MCF 10A (cell line): ENCODE measurements around the gene CIBAR2. TPM values are rescaled to one million over a fixed set of nuclear protein-coding genes. Genes with fewer than 3 reads are reported as not detected.

ENCODE experiments used
- BruUV-seq: library from RNA; stranded (reverse); fragments of 400-500 nt; replicated peaks from 2 replicates; lab custom pipeline; 2021; lab: Mats Ljungman, UMichigan
- CTCF ChIA-PET: fragments of 300-600 bp; sonication (Branson Sonifier 250); formaldehyde crosslinking; extraction: SDS; loops from one replicate; lab custom pipeline; 2021; ENCODE audit warnings: antibody characterized with exemption, inconsistent platforms; lab: Yijun Ruan, JAX
- POLR2A ChIA-PET: fragments of 300-600, 350-650 bp; sonication (Branson Sonifier 250); formaldehyde crosslinking; extraction: SDS; loops from one replicate; lab custom pipeline; 2020; ENCODE audit warnings: antibody characterized with exemption, inconsistent platforms; lab: Yijun Ruan, JAX
- DNase-seq: peaks from one replicate; pipeline ENCODE4 v3.0.0-alpha.2; 2018; ENCODE audit not compliant: unreplicated experiment
- H3K27ac Mint-ChIP-seq: one replicate; pipeline ENCODE4 v1.8.0; 2022; ENCODE audit warnings: mild to moderate bottlenecking, low read depth, mixed read lengths; ENCODE audit not compliant: unreplicated experiment
- H3K27me3 Mint-ChIP-seq: one replicate; pipeline ENCODE4 v1.8.0; 2022; ENCODE audit warnings: mixed read lengths; ENCODE audit not compliant: insufficient read depth, unreplicated experiment
- H3K36me3 Mint-ChIP-seq: one replicate; pipeline ENCODE4 v1.8.0; 2022; ENCODE audit warnings: mild to moderate bottlenecking, moderate library complexity, mixed read lengths; ENCODE audit not compliant: insufficient read depth, unreplicated experiment
- H3K4me1 Mint-ChIP-seq: one replicate; pipeline ENCODE4 v1.8.0; 2022; ENCODE audit warnings: mixed read lengths; ENCODE audit not compliant: insufficient read depth, unreplicated experiment
- H3K4me3 Mint-ChIP-seq: one replicate; pipeline ENCODE4 v1.8.0; 2022; ENCODE audit warnings: mild to moderate bottlenecking, moderate library complexity, mixed read lengths; ENCODE audit not compliant: unreplicated experiment
- H3K9me3 Mint-ChIP-seq: one replicate; pipeline ENCODE4 v1.8.0; 2022; ENCODE audit warnings: mixed read lengths; ENCODE audit not compliant: unreplicated experiment
- intact Hi-C: fragments of 100-400 bp; cut with micrococcal nuclease; formaldehyde crosslinking; loops from 2 replicates; pipeline ENCODE4 v1.14.1; 2022
- total RNA-seq: library from RNA; stranded (reverse); gene quantifications from 2 replicates; pipeline ENCODE4 v1.2.3, GENCODE V29; 2022
- TF ChIP-seq, protein P1 (sequence below): fragments of 200-600 bp; IDR thresholded peaks from one replicate; pipeline ENCODE4 v1.8.0; 2022; ENCODE audit warnings: antibody characterized with exemption, mild to moderate bottlenecking; ENCODE audit not compliant: unreplicated experiment

CIBAR2 gene
- total RNA-seq, 1 experiment from 2014 or later, result not detected

DNA sequence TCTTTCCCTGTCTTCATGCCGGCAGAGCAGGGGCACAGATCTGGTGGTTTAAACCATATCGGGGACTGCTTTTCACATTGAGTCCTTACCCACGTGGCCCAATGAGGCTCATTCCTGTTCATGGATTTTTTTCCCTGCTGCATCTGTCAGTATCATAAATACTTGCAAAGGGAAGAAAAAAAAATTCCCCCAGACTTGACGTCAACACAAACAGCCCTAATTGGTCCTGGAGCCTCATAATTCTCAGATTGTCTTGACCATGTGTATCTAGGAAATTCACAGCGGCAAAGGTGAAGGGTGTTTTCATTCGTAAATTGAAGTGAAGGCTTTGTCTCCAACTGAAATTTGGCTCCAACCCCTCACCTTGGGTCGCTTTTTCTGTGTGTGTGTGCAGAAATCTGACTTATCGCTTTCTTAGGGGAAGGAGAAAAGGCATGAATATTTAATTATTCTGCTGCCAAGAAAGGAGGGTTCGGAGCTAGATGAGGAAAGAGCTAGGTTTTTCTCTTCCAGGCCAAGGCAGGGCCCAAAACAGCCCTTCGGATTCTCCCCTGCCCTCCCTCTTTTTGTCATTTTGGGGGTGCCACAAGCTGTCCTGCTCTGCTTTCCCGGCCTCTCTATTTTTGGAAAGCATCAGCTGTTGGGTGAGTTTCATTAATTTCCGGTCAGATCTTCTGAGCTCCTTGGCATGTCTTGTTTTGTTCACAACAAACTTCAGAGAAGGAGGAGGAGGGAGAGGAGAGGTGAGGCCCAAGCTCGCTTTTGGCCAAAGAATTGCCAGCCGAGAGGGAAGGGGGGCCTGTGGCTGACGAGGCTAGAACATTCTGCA is 17.8 kb upstream of the CIBAR2 start:
- H3K27ac Mint-ChIP-seq, result no peak overlapping the region
- no peak overlapping the region for H3K4me3 Mint-ChIP-seq

DNA sequence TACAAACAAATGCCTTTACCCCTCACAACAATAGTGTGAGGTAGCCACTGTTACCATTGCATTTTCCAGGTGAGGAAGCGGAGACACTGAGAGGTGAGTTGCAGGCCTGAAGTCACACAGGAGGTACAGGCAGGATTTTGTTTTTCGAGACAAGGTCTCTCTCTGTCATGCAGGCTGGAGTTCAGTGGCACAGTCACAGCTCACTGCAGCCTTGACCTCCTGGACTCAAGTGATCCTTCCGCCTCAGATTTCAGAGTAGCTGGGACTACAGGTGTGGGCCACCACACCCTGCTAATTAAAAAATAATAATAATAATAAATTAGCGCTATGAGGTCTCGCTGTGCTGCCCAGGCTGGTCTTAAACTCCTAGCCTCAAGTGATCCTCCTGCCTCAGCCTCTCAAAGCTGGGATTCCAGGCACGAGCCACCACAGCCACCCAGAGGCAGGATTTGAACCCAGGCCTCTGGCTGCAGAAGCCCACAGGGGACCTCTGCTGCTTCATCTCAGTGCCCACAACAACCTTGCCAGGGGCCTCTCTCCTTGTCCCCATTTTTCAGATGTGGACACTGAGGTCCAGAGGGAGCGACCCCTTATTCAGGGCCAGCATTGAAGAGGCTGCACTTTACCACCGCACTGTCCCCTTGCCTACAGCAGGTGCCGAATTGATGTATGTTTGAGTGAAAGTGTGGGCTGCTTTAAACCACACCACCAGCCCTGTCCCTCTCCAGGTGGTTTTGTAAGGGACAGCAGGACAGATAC is 16.0 kb upstream of the CIBAR2 start:
- ChIA-PET POLR2A (no interaction called here), CTCF (interaction anchor here (0.6 to 1.0 kb wide), 2 partner anchors 13 to 331 kb away, joined by 3 read pairs; no protein-coding TSS in a partner anchor)
- Mint-ChIP-seq H3K27ac (no peak overlapping the region), H3K36me3 (no peaks in the 10 kb centered on the region), H3K4me1 (no peaks in the 10 kb centered on the region), H3K9me3 (no peaks in the 10 kb centered on the region), H3K27me3 (no peaks in the 10 kb centered on the region), H3K4me3 (no peak overlapping the region)
- TF ChIP-seq, protein P1, sequence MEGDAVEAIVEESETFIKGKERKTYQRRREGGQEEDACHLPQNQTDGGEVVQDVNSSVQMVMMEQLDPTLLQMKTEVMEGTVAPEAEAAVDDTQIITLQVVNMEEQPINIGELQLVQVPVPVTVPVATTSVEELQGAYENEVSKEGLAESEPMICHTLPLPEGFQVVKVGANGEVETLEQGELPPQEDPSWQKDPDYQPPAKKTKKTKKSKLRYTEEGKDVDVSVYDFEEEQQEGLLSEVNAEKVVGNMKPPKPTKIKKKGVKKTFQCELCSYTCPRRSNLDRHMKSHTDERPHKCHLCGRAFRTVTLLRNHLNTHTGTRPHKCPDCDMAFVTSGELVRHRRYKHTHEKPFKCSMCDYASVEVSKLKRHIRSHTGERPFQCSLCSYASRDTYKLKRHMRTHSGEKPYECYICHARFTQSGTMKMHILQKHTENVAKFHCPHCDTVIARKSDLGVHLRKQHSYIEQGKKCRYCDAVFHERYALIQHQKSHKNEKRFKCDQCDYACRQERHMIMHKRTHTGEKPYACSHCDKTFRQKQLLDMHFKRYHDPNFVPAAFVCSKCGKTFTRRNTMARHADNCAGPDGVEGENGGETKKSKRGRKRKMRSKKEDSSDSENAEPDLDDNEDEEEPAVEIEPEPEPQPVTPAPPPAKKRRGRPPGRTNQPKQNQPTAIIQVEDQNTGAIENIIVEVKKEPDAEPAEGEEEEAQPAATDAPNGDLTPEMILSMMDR, result no peak
- intact Hi-C loops, result no loop called here
- BruUV-seq, result no TSS peak
- no peak for DNase-seq

More for the DNA sequence above, 17.8 kb upstream of the CIBAR2 start:
- no peaks in the 10 kb centered on the region for H3K4me1 Mint-ChIP-seq
- TF ChIP-seq, protein P1, result no peak
- DNase-seq, result no peak
- intact Hi-C loops, result no loop called here
- CTCF ChIA-PET, result interaction anchor here (0.7 to 1.5 kb wide), 2 partner anchors 15 to 32 kb away, joined by 3 to 5 read pairs; no protein-coding TSS in a partner anchor
- H3K9me3 Mint-ChIP-seq, result no peaks in the 10 kb centered on the region
- BruUV-seq, result no TSS peak
- H3K27me3 Mint-ChIP-seq, result no peaks in the 10 kb centered on the region
- H3K36me3 Mint-ChIP-seq, result no peaks in the 10 kb centered on the region
- POLR2A ChIA-PET, result interaction anchor here (0.6 kb wide), 1 partner anchor 13 kb away, joined by 3 read pairs; no protein-coding TSS in a partner anchor

DNA sequence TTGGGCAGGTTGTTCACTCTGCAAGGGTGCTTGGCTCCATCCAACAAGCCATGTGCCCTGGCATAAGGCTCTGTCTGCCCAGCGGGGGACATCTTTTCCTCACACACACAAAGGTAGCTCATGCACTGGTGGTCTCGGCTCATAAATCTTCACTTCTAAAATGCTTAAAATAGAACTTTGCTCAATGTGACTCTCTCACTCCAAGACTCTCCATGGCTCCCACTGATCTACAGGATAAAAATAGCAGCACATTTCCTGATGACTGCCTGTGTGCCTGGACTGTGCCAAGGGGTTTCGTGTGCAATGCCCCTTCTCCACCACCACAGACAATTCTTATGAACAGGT is 15.1 kb upstream of the CIBAR2 start:
- Mint-ChIP-seq H3K4me1 (no peaks in the 10 kb centered on the region), H3K27me3 (no peaks in the 10 kb centered on the region), H3K27ac (no peak overlapping the region), H3K4me3 (no peak overlapping the region), H3K9me3 (no peaks in the 10 kb centered on the region), H3K36me3 (no peaks in the 10 kb centered on the region)
- intact Hi-C loops, result no loop called here
- no TSS peak for BruUV-seq
- ChIA-PET CTCF (interaction anchor here (0.6 to 5.0 kb wide), 2 partner anchors 13 to 50 kb away, joined by 3 to 31 read pairs; no protein-coding TSS in a partner anchor), POLR2A (no interaction called here)
- DNase-seq, result no peak
- TF ChIP-seq, protein P1, result no peak
